A673 (cell line): ENCODE data around the gene CRB2. TPM values are rescaled to one million over a fixed set of nuclear protein-coding genes. Genes with fewer than 3 reads are reported as not detected.

Experiments used
- BruUV-seq: library from RNA; stranded (reverse); fragments of 400-500 nt; replicated peaks from 2 replicates; lab custom pipeline; 2021; lab: Mats Ljungman, UMichigan
- CTCF ChIA-PET: fragments of 300-600 bp; sonication (Branson Sonifier 250); formaldehyde crosslinking; loops from one replicate; lab custom pipeline; 2022; ENCODE audit warnings: antibody characterized with exemption; lab: Charles Lee
- POLR2A ChIA-PET: fragments of 300-600 bp; sonication (Branson Sonifier 250); formaldehyde crosslinking; loops from one replicate; lab custom pipeline; 2022; ENCODE audit warnings: antibody characterized with exemption; ENCODE audit not compliant: low non-redundant PET; lab: Charles Lee
- DNase-seq: peaks from one replicate; pipeline ENCODE4 v3.0.0-alpha.2; 2015; ENCODE audit warnings: low spot score
- H3K27ac ChIP-seq: fragments of 200-600 bp; sonication (generic); 2 replicates; pipeline ENCODE4 v1.5.1; 2016; ENCODE audit warnings: mixed run types, low read depth, mild to moderate bottlenecking, mixed read lengths, antibody characterized with exemption, low read length; ENCODE audit not compliant: poor library complexity, severe bottlenecking
- H3K27me3 ChIP-seq: fragments of 200-600 bp; sonication (generic); replicated peaks from 2 replicates; pipeline ENCODE4 v1.6.1; 2017; ENCODE audit warnings: mixed run types, low read depth, mild to moderate bottlenecking, mixed read lengths, antibody characterized with exemption, low read length; ENCODE audit not compliant: insufficient read depth, poor library complexity
- H3K36me3 ChIP-seq: fragments of 200-600 bp; sonication (generic); 2 replicates; pipeline ENCODE4 v1.6.1; 2016; ENCODE audit warnings: mixed run types, mild to moderate bottlenecking, mixed read lengths, antibody characterized with exemption, low read length; ENCODE audit not compliant: insufficient read depth, poor library complexity, severe bottlenecking
- H3K4me1 ChIP-seq: fragments of 200-600 bp; sonication (generic); 2 replicates; pipeline ENCODE4 v1.6.1; 2017; ENCODE audit warnings: mixed run types, mild to moderate bottlenecking, mixed read lengths, antibody characterized with exemption, low read length; ENCODE audit not compliant: insufficient read depth, poor library complexity, severe bottlenecking
- H3K4me3 ChIP-seq: fragments of 200-600 bp; sonication (generic); 2 replicates; pipeline ENCODE4 v1.5.1; 2016; ENCODE audit warnings: low read depth, mixed run types, mild to moderate bottlenecking, mixed read lengths, low read length; ENCODE audit not compliant: poor library complexity, severe bottlenecking
- H3K9me3 ChIP-seq: fragments of 200-600 bp; sonication (generic); 2 replicates; pipeline ENCODE4 v1.6.1; 2016; ENCODE audit warnings: mixed run types, low read depth, mild to moderate bottlenecking, mixed read lengths, antibody characterized with exemption, low read length; ENCODE audit not compliant: poor library complexity, severe bottlenecking
- CTCF ChIP-seq: fragments of 300-800, 200-600 bp; sonication (generic); conservative IDR thresholded peaks from 2 replicates; pipeline ENCODE4 v1.5.1; 2017; ENCODE audit warnings: low read depth, mild to moderate bottlenecking, antibody characterized with exemption, low read length, moderate library complexity, mixed read lengths
- EZH2 ChIP-seq: fragments of 200-600 bp; sonication (generic); IDR thresholded peaks from 2 replicates; pipeline ENCODE4 v1.6.1; 2017; ENCODE audit warnings: borderline replicate concordance, low read depth, mild to moderate bottlenecking, mixed read lengths, antibody characterized with exemption, low read length; ENCODE audit not compliant: poor library complexity, severe bottlenecking
- intact Hi-C: fragments of 100-400 bp; cut with micrococcal nuclease; formaldehyde crosslinking; loops from one replicate; pipeline ENCODE4 v1.10.0; 2022; ENCODE audit not compliant: unreplicated experiment
- total RNA-seq: library from RNA; stranded (reverse); gene quantifications from 2 replicates; pipeline ENCODE4 v1.2.3, GENCODE V29; 2021

The CRB2 gene
- total RNA-seq, 1 experiment from 2014 or later = 0.47 TPM

DNA sequence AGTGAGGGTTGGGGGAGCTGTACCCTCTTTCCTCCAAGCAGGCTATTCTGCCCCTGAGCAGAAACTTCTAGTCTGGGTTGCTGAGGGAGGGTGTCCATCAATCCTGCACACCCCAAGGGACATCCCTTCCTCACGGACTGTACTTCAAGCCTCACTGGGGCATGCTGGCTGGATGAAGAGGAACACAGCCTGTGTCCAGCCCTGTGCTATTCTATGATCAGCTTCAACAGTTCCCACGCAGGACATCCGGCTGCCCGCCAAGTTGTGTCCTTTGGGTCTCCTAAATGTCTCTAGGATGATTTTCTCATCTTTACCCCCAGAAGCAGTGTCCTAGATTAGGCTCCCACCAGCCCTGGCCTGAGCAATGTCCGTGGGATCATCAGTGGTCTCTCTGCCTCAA is 68.1 kb downstream of the CRB2 start:
- ChIA-PET POLR2A (no interaction called here), CTCF (no interaction called here)
- Histone ChIP-seq H3K27me3 (no peaks in the 10 kb centered on the region), H3K36me3 (no peaks in the 10 kb centered on the region), H3K4me3 (no peak overlapping the region), H3K27ac (no peak overlapping the region), H3K4me1 (no peaks in the 10 kb centered on the region), H3K9me3 (no peaks in the 10 kb centered on the region)
- TF ChIP-seq EZH2 = no peak
- TF ChIP-seq CTCF = no peak
- intact Hi-C loops = no loop called here
- DNase-seq = no peak
- BruUV-seq = no TSS peak

- H3K27me3 ChIP-seq = no peaks in the 10 kb centered on the region
- H3K4me1 ChIP-seq = no peaks in the 10 kb centered on the region
- POLR2A ChIA-PET = no interaction called here
- CTCF ChIA-PET = no interaction called here
- no TSS peak for BruUV-seq
- DNase-seq = no peak
- H3K4me3 ChIP-seq = no peak overlapping the region
- no peaks in the 10 kb centered on the region for H3K36me3 ChIP-seq
- no peak overlapping the region for H3K27ac ChIP-seq
- TF ChIP-seq CTCF = no peak
- TF ChIP-seq EZH2 = no peak
- intact Hi-C loops = no loop called here
- no peaks in the 10 kb centered on the region for H3K9me3 ChIP-seq
Measured at GRCh38 chr9:123424552-123425225, 68.7 kb downstream of the CRB2 start.

- H3K36me3 ChIP-seq = no peaks in the 10 kb centered on the region
- CTCF ChIA-PET = no interaction called here
- H3K4me1 ChIP-seq = no peaks in the 10 kb centered on the region
- H3K9me3 ChIP-seq = no peaks in the 10 kb centered on the region
- TF ChIP-seq EZH2 (no peak), CTCF (no peak)
- intact Hi-C loops = no loop called here
- no peaks in the 10 kb centered on the region for H3K27me3 ChIP-seq
- no peak overlapping the region for H3K4me3 ChIP-seq
- no peak overlapping the region for H3K27ac ChIP-seq
- no peak for DNase-seq
- POLR2A ChIA-PET = no interaction called here
- BruUV-seq = no TSS peak
Measured at GRCh38 chr9:123425261-123425821, 69.3 kb downstream of the CRB2 start.
